ENCODE results near the gene CD2AP.

- TF ChIP-seq POLR2A (IDR thresholded peaks at IDR 0.05; ENCODE audit: low read depth, low read length) (no peak), SPI1 (IDR thresholded peaks at IDR 0.05; ENCODE audit: low read depth, low read length) (no peak), POLR2AphosphoS5 (IDR thresholded peaks at IDR 0.05; ENCODE audit: low read depth, low read length) (no peak), POU2F2 (IDR thresholded peaks at IDR 0.05; ENCODE audit: low read depth, low read length) (no peak)
These were observed 151.1 kb downstream of the CD2AP start for GRCh38 chr6:47628448-47629272.

Data from GM12891 (cell line).